OCI-LY3 (cell line): ENCODE measurements around the gene CTBP2.

ENCODE experiments used
- CTCF ChIP-seq: fragments of 200-600, 300-600 bp; sonication (generic); IDR thresholded peaks from 2 replicates; pipeline ENCODE4 v1.5.1; 2014; ENCODE audit warnings: antibody characterized with exemption, low read length, low read depth
- EZH2phosphoT487 ChIP-seq: fragments of 200-600 bp; shearing (Covaris generic); IDR thresholded peaks from 2 replicates; pipeline ENCODE4 v1.6.1; 2018; ENCODE audit warnings: antibody characterized with exemption, mixed run types, low read depth

- TF ChIP-seq CTCF (no peak), EZH2phosphoT487 (no peak)
These were observed 205.1 kb downstream of the CTBP2 start for GRCh38 chr10:124955243-124955642.
